Right ventricle myocardium superior (tissue), 1 donor: ENCODE measurements around the gene STMP1. TPM values are rescaled to one million over a fixed set of nuclear protein-coding genes. Genes with fewer than 3 reads are reported as not detected.
A peak's percentile ranks its signal among the peaks of the same experiment; 100 is the strongest.
"Not testable (repeated sequence)": the region's sequence is repeated elsewhere in the genome, so short reads cannot be mapped to it uniquely, and the experiment has no call there.

Experiments
- ATAC-seq: fragments of 200-7000 bp; cut with Tn5 transposase; one replicate; pipeline ENCODE4 v1.9.1; 2020; ENCODE audit warnings: mild to moderate bottlenecking; ENCODE audit not compliant: poor library complexity
- DNase-seq: peaks from one replicate; pipeline ENCODE4 v3.0.0-alpha.2; 2020
- intact Hi-C: fragments of 100-400 bp; cut with DNase I; formaldehyde crosslinking; loops from one replicate; pipeline ENCODE4 v1.11.2; 2022
- long read RNA-seq: library from polyadenylated mRNA; unstranded; transcript quantifications from one replicate; pipeline ENCODE4 v2.0.0, GENCODE V29; 2021
- total RNA-seq: library from RNA; stranded (reverse); fragmentation: NEBNext Ultra II Directional; extraction: Animal tissue kit (Norgen Biotek cat#: 25700); gene quantifications from one replicate; pipeline ENCODE4 v1.2.1, GENCODE V29; 2021
- donor health status: DM: no; HTN: yes; CAD: no; lungs with severe emphysema.

Gene STMP1
- total RNA-seq = 25.6 TPM
- long read RNA-seq, transcript STMP1-203 (4 exons, 581 nt) = minor isoform, 5 of 68 reads
- long read RNA-seq, transcript STMP1-202 (3 exons, 2,450 nt) = major isoform, 52 of 68 reads
- long read RNA-seq, partial matches to known transcripts = 1 of 68 reads
- long read RNA-seq, other reads (novel, unspliced or antisense) = 10 of 68 reads

DNA sequence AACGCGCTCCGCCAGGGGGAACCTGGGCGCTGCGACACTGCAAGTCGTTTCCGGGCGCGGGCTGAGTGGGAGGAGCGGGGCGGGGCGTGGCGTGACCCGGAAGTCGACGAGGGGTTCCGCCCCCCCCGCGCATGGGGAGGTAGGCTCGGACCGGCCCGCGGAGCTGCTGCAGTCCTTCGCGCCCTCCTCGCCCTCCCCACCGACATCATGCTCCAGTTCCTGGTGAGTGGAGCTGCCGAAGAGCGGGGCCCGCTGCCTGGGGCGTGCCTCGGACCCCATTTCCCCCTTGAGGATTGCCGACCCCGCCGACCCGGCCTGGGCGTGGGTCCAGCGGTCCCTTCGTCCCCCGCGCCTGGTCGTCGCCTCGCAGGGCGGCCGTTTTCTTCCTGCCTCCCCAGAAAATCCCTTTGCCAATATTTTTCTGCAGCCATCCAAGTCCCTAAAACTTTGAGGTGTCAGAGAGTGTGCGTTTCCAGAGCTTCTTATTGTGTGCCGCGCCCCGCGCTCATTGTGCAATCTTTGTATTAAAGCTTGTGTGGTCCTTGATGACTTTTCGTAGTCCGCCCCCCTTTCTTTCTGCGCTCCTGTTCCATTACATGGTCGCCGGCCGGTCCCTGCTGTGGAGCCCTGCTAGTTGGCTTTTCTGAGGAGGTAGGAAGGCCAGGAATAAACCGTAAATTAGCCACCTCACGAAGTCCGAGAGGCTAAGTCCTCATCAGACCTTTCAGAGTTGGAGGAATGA, at the start of gene STMP1:
Gene STMP1, plus strand, starts transcription at position 142 of the 742 bp plus-strand sequence.
- peak; percentile 99 for ATAC-seq
- peak; percentile 98 for DNase-seq
- intact Hi-C loops = loop anchor here (10.0 kb wide), 1 partner anchor 352 kb away; no protein-coding TSS in a partner anchor

- no peak for DNase-seq
- ATAC-seq = no peak
- intact Hi-C loops = no loop called here
Measured at GRCh38 chr7:135616136-135616535, 46.2 kb upstream of the STMP1 start.

- intact Hi-C loops = no loop called here
- ATAC-seq = no peak
- no peak for DNase-seq
Measured at GRCh38 chr7:135617781-135618180, 44.5 kb upstream of the STMP1 start.

DNA sequence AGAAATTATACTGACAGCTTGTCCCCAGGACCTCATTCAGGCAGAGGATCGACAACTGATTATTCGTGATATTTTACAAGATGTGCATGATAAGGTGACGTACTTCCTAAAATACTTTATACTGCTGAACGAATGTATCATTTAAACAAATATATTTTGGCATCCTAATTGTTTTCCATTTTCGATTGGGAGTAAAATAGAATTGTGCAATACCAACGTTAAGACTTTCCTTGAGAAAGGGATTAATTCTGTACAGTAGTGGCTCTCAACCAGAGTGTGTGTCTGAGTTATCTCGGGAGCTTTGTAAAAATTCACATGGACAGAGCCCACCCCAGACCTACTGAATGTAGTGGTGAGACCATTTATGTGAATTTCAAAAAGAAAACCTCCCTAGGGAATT, 43.8 kb upstream of the STMP1 start:
- ATAC-seq (no peak), DNase-seq (no peak)
- intact Hi-C loops = no loop called here

DNA sequence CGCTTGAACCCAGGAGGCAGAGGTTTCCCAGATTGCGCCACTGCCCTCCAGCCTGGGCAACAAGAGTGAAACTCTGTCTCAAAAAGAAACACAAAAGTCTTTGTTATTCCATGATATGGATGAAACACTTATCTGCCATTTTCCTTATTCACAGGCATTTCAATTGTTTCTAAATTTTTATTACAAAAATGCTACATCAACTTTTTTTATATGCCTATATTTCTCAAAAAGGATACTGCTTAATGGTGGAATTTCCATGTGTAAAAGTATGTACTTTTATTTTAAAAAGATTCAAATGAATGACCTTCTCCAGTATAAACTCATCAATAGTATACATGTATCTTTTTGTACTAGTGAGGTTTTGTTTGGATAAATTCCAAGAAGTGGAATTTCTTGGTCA, 41.9 kb upstream of the STMP1 start:
- DNase-seq (no peak), ATAC-seq (no peak)
- intact Hi-C loops = no loop called here

GRCh38 chr7:135620980-135621850, 41.1 kb upstream of the STMP1 start:
- intact Hi-C loops = no loop called here
- ATAC-seq (peak; percentile 71), DNase-seq (no peak)

- no peak for ATAC-seq
- no peak for DNase-seq
- intact Hi-C loops = no loop called here
Measured at GRCh38 chr7:135634191-135634878, 28.0 kb upstream of the STMP1 start.

- ATAC-seq, DNase-seq, intact Hi-C loops: not testable (repeated sequence)
Measured at GRCh38 chr7:135639690-135640089, 22.6 kb upstream of the STMP1 start.

- no peak for ATAC-seq
- DNase-seq = no peak
- intact Hi-C loops = no loop called here
Measured at GRCh38 chr7:135644154-135644553, 18.2 kb upstream of the STMP1 start.

DNA sequence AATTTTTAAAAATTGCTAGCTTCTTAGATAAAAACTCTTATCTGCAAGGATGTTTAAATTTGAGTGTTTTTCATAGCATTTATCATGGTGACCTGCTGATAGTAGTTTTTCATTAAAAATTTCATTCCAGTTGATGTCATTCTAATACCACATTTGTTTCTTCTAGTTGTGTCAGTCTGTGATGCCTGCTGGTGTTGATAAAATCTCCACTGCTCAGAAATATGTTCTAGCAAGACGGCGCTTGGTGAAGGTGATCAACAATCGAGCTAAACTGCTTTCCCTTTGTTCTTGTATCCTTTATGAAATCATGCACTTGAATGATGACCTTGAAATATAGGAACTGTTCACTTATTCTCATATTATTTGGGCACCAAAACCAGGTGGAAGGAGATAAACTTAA, 17.6 kb upstream of the STMP1 start:
- DNase-seq (no peak), ATAC-seq (no peak)
- intact Hi-C loops = loop anchor here (5.0 kb wide), 1 partner anchor 372 kb away; no protein-coding TSS in a partner anchor

- intact Hi-C loops = loop anchor here (5.0 kb wide), 1 partner anchor 373 kb away; no protein-coding TSS in a partner anchor
- ATAC-seq (peak; percentile 59), DNase-seq (no peak)
Measured at GRCh38 chr7:135645296-135645904, 16.9 kb upstream of the STMP1 start.

DNA sequence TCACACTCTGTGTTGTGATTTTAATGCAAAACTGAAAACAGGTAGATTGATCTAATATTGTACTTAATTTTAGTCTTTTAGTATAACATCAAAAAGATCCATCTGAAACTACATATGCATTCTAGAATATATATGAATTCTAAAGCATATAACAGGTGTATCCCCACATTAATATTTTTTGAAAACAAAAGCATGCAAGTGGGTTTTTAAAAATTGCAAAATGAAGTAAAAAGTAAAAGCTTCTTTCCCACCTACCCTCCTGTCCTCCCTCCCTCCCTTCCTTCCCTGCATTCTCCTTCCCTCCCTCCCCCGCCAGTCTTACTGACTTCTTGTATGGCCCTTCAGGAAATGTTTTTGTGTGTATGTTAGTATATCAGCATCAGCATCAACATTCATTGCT, 14.6 kb upstream of the STMP1 start:
- ATAC-seq = no peak
- intact Hi-C loops = loop anchor here (5.0 kb wide), 1 partner anchor 375 kb away; no protein-coding TSS in a partner anchor
- DNase-seq = no peak

DNA sequence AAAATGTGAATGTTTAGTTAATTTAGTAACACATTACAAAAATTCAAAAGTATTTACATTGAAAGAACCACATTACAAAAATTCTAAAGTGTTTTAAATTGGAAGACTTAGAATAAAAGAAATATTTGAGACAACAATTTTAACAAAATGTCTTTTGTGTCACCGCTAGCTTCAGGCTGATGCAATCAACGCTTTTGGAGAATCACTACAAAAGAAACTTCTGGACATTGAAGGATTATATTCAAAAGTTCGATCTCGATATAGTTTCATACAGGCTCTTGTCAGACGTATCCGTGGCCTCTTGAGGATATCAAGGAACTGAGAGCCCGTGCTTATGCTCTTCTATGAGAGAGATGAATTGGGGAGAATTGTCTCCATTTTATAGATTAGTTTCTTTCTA, 14.1 kb upstream of the STMP1 start:
- intact Hi-C loops = loop anchor here (5.0 kb wide), 1 partner anchor 376 kb away; no protein-coding TSS in a partner anchor
- ATAC-seq (no peak), DNase-seq (no peak)

GRCh38 chr7:135650831-135651573, 11.3 kb upstream of the STMP1 start:
- DNase-seq (no peak), ATAC-seq (peak; percentile 53)
- intact Hi-C loops = no loop called here

DNA sequence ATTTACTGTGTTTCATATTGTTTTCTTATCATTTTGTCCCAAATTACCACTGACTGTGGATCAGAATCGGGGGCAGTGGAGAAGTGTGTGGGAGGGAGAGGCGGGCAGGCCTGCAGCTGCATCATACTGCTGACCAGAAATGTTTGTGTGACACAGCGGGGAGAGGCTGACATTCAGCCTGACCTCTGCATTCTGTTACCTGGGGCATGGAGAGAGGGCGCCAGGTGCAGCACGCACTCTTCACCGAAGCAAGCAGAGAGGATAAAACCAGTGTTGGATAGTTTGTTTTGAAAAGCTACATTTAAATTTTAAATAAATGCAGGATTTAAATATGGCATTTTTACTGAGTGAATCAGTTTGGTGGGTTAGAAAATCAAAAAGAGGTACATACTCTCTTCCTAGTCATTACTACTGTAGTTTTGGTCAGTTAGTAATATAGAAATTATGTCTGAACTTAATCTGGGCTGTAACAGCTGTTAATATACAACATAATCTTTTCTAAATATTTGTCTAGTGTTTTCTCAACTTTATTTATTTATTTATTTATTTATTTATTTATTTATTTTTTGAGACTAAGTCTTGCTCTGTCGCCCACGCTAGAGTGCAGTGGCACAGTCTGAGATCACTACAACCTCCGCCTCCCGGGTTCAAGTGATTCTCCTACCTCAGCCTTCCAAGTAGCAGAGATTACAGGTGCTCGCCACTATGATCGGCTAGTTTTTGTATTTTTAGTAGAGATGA, 8.8 kb upstream of the STMP1 start:
- intact Hi-C loops = no loop called here
- no peak for ATAC-seq

GRCh38 chr7:135658564-135658963, 3.8 kb upstream of the STMP1 start:
- no peak for DNase-seq
- intact Hi-C loops = no loop called here
- ATAC-seq = no peak

More for the DNA sequence above, 8.8 kb upstream of the STMP1 start:
- DNase-seq = no peak
